Glomerular endothelial cell (primary cell): ENCODE results near the gene TANGO2. TPM values are rescaled to one million over a fixed set of nuclear protein-coding genes. Genes with fewer than 3 reads are reported as not detected.

ENCODE experiments used
- DNase-seq: peaks from one replicate; pipeline ENCODE4 v3.0.0-alpha.2; 2011; ENCODE audit warnings: low read depth, low spot score; ENCODE audit errors: extremely low read depth
- total RNA-seq: library from RNA; depleted of rRNA; stranded (reverse); fragments of >200 nt; gene quantifications from 2 replicates; pipeline ENCODE4 v1.2.3, GENCODE V29; 2015

Gene TANGO2
- total RNA-seq, 1 donor from 2014 or later: 42.2 TPM

DNA sequence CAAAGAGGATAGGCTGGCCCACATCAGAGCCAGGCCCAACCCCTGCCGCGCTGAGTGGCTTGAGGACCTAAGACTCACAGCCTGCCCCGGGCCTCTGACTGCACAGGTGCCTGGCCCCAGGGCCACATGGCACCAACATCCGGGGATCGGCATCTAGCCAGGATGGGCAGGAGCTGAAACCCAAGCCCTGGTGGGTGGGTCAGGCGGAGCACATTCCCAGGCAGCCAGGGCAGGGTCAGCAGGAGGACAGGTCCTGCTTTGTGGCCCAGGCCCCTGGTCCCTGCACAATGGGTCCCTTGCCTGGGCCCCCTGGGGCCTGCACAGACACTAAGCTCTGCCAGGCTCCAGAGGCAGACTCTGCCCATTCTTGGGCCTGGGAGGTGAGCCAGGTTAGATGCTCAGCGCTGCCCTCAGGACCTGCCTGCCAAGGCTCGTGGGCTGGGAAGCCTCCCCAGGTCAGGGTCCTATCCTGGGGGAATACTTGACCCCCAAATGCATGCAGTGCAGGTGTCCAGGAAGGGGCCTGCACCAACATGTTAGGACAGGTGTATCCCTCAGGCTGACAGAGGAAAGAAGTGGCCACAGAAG is 37.8 kb upstream of the TANGO2 start:
- no peak for DNase-seq

DNA sequence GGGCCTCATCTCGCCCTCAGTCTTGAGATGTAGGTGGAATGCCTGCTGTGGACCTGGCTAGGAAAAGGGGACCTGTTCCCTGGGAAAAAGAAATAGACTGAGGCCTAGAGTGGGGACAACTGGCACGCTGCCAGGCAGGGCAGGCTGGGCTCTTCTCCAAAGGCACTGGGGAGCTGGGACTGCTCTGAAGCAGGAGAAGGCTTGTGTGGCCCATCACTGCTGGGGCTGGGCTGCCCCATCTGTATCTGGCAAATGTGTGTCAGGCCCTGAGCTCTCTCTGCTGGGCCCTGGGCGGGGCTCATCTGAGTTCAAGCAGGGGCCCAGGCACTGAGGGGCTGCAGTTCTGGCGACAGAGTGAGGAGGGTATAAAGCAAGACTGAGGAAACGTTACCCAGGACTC is 37.2 kb upstream of the TANGO2 start:
- DNase-seq: no peak

DNA sequence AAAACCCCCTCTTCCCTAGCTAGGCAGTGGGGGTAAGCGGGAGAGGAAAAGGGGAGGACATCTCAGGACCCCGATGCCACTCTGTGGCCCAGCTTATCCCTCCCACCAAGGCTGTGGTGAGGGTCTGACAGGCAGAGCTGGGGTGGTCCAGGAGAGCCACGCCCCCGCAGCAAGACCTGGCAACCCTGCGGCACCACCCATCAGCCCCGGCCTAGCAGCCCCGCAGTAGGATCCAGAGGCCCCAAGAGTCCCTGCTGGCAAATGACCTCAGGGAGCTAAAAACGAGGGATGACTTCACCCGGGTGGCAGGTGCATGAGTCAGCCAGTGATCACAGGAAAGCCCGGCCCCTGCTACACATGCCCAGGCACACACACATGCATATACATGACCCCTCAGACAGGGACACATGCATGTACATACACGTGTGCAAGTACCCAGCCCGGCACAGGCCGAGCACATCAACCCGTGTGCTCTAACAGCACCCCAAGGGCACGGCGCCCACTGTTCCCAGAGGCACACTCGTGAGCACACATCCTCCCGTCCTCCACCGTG is 36.6 kb upstream of the TANGO2 start:
- DNase-seq: no peak

DNA sequence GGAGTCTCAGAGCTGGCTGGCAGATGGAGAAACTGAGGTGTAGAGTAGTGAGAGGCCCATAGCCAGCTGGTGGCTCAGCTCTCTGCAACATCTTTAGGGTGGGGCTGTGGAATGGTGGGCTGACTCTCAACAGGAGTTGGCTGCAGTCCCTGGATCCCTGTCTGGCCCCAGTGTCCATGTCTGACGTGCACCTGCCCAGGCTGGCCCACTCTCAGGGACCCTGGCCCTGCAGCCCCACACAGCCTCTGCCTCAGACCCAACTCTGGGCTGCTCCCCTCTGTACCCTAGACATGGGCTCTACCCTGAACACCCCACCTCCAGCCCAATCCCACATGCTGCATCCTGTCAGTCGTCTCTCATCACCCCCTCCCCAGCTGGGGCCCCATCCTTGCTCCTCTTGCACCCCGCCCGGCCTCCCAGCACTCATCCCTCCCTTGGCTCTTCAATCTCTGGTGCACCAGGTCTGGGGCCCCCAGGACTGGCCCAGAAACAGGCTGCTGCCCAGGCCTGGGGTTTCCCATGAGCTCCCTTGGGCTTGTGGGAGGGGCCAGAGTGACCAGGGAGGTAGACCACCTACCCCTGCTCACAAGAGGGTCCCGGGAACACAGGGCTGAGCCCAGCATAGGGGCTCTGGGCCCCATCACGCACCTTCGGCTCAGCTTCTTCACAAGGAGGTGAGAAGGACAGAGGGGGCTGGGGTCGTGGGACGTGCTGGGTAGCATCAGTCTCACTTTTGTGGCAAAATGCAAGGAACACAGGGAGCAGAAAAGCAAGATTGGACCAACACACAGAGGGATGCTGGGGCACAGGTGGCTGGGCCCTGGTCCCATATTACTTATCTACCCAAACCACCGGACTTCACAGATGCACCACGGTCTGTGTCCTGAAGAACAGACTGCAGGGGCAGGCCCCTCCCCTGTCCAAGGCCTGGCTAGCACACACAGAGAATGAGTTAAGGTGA is 35.8 kb upstream of the TANGO2 start:
- no peak for DNase-seq

DNA sequence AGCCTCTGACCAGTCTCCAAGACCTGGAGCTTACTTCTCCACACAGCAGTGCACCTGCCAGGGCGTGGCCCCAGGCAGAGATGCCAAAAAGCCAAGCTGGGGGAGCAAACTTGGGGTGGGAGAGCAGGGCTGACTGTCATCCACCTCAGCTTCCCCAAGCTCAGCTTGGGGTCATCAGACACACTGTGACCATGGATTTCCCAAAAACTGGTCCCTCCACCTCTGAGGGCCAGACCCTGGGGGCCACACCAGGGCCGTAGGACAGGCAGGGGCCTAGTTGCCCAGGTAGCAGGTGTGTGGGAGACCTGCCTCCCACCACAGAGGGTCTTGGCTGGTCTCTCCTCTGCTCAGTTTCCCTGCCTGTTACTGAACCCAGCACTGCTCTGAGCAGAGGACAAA is 34.9 kb upstream of the TANGO2 start:
- no peak for DNase-seq

DNA sequence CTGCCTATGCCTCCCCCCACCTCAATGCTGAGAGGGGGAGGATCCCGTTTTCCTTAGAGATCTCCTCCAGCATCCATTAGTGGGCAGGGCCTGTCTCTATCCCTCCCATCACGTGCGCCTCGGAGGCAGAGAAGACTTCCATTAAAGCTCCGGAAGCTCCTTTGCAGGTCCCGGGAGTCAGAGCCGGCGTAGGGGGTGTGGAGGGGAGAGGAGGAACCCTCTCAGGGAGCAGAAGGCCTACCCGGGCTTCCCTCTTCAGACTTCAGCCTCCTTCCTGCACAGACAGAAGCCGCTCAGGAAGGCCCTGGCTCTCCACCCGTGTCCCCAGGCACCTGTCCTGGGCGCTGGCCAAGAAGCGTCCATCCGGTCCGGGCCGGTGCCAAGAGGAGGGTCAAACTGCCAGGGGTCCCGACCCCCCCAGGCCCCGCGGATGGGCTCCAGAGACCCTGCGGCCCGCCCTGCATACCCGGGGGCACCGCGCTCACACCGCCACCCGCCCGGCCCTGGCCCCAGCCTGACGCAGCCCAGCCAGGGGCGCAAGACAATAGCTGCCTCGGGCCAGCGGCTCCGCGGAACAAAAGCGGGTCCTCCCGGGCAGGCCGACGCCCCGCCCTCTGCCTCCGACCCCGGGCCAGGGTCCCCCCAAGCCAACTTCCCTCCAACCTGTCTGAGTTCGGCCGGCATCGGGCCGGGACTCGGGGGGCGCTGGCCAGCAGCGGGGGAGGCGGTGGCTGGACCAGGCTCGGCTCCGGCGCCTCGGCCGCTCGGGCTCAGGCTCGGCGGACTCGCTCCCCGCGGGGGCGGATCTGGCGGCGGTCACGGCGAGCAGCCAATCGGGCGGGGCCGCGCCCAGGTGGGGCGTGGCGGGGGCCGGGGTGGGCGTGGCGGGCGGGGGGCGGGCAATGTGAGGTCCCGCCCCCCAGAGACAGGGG is 34.2 kb upstream of the TANGO2 start:
- DNase-seq: no peak

DNA sequence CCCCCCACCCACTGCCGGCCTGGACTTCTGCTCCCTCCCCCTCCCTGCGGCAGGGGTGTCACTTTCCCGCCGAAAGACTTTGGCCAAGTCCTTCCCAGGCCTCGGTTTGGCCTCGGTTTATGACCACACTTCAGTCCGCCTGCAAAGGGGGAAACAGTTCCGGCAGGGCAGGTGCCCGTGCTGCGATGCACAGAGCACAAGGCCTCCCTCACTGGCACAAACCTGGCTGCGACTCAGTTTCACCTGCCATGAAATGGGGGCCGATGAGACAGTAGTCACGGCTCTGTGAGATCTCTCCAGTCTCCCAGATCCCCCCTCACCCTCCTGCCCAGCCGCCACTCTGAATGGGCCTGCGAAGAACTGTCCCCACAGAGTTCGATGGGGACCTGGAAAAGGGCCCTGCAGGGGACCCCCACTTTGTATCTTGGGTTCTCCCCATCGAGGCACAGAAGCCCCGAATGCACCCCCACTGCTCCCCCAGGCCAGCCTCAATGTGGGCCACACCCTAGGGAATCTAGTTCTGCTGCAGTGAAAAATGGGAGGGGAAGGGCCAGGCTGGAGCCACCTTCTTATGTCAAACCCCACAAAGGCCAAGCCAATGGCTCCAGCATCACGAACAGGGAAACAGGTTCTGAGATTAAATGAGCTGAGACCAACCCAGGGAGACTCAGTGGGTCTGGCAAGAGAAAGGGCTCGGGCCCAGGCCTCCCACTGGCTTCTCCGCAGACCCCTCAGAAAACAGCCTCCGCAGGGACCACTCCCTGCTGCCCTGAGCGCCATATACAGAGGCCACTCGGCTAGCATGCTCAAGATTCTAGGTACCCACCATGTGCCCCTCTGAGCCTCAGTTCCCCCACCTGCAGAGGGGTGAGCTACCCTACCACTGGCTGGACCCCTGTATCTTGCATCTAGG is 33.3 kb upstream of the TANGO2 start:
- DNase-seq: no peak

DNA sequence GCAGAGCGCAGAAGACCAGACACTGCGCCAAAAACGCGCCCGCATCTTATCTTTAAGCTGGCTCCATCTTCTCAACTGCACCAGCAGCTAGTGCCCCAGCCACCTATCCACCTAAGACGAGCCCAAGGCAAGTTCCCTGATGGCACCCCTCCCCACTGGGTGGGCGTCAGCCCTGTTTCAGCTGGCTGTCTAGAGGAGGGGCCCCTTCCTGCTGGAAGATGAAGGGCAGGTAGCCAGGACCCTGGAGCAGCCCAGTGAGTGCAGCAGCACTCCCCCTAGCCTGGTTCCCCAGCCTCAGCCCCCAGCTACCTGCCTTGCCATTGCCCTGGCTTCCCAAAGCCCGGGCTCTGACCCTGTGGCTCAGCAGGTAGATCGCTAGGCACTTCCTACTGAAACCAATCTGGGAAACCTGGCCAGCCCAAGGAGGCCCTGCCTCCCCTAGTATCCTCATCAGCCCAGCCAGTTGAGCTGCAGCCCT is 32.5 kb upstream of the TANGO2 start:
- DNase-seq: no peak

DNA sequence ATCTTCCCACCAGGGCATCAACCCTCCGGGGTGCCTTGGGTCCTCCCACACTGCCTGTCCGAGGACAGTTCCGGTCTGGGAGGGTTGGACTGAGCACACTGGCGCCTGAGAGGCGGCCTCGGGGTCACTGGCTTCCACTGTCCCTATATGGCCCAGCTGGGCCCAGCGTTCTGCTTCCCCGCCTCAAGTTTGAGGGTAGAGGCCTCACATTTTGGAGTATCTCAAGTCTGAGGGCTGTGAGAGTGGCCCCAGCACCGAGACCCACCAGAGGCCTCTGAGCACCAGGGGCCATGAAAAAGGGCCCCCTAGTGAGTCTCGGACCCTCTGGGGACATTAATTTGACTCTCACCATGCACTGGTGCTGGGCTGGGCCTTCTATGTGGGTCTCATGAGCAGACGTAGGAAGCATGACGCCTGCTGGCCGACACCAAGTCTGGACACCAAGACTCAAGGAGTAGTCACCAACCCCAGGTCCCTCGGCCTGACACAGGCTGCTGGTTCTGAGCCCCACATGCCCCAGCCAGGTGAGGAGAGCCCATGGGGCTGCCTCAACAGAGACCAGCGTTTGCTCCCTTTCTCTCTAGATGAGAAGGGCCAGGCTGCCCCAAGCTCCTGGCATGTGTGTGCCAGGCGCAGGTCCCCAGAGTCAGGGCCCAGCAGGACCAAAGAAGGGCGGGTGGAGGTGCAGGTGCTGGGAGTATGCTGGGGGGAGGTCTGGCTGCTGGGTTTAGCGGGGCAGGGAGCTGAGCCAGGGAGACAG is 31.8 kb upstream of the TANGO2 start:
- no peak for DNase-seq

DNA sequence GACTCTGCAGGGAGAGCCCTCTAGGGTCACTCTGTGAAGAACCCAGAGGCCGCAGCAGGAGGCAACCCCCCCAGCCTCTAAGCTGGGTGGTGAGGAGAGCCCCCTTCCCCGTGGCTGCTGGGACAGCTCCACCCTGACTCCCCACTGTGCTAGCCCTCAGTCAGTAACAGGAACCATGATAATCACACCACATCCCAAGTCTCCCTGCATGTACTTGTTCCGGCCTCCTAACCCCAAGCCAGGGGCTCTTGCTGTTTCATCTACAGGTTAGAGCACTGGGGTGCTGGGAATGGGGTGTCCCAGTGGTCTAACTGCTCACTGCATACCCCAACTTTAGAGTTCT is 31.2 kb upstream of the TANGO2 start:
- no peak for DNase-seq

DNA sequence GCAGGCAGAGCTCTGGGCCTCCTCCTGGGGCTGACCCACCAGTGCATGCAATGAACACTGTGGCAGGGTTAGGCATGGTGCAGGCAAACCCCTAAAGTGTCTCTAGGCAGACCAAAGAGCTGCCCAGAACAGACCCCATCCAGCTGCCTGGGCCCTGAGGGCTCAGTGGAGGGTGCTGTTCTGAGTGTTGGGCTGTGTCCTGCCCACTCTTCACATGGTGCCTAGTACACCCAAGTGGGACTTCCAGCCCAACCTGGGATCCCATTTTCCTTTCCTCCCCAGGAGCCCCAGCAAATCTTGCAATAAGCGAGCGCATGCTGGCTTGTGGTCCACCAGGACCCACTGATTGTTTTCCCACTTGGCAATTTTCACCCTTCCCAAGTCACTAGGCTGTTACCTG is 30.7 kb upstream of the TANGO2 start:
- DNase-seq: no peak

DNA sequence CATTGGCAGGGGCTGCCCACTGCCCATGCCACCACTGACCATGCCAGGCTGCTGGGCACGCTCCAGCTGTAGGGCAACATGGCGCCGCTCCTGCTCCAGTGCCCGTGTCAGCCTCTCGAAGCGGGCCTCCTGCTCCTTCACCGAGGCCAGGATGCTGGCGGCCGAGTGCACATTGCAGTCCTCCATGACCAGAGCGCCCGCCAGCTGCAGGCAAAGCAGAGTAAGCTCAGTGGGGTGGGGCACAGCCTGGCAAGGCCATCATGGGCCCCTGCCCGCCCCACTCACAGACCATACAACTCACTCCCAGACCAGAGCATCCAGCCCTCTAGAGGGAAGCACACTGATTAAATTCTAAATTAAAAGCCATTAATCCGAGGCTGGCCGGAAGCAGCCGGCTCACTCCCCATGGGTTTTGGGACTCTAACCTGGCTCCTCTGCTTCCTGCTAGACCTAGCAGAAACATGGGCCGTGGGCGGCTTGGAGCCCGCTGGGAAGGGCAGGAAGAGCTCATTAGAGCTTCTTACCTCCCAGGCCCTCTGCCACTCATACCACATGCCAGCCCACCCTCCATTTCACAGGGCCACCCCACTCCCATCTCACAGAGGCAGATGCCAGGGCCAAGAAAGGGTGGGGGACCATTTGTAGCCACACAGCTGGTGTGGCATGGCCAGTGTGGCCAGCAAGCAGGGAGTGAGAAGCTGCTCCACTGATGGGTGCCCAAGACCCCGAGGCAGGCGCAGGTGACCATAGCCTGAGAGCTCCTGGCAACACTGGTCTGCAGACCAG is 30.1 kb upstream of the TANGO2 start:
- DNase-seq: no peak

DNA sequence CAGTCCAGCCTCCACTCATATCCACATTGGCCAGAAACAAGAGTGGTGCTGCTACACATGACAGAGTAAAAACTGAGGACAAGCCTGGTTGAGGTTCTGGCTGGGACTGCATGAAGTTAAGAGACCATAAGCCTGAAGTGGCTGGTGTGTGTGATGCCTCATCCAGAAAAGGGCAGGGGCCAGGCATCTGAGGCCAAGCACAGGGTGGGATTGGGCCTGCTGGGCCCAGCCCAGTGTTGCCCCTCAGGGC is 29.6 kb upstream of the TANGO2 start:
- DNase-seq: no peak

DNA sequence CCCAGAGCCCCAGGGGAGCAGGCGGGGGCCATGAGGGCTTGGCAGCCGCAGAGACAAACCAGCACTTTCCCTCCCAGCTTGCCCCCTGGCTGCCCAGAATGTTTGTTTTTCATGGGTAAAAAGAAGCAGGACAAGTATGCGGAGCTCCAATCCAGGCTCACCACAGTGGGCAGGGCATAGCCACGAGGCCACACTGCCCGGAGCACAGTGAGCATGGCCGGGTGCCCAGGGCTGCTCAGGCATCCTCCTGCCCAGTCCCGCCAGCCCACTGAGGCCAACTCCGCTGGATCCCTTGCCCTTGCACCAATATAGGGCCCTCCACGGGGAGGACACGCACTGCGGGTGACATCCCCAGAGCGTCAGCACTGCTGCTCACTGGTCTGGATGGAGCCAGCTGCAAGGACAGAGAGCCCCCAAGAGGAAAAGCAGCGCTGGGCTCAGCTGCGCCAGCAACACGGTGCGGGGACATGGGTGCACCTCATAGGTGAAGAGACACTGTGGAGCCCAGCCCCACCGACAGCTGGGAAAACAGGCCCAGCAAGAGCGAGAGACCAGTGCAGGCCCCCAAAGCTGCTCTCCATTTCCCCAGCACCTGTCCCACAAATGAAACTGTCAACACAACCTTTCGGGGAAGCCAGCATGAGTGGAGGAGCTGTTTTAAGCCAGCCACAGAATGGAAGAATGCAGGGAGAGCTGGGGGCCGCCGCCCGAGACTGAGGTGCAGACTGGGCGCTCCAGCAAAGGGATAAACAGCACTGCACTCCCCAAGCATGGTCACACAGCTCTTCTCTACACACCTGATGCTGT is 29.1 kb upstream of the TANGO2 start:
- no peak for DNase-seq

DNA sequence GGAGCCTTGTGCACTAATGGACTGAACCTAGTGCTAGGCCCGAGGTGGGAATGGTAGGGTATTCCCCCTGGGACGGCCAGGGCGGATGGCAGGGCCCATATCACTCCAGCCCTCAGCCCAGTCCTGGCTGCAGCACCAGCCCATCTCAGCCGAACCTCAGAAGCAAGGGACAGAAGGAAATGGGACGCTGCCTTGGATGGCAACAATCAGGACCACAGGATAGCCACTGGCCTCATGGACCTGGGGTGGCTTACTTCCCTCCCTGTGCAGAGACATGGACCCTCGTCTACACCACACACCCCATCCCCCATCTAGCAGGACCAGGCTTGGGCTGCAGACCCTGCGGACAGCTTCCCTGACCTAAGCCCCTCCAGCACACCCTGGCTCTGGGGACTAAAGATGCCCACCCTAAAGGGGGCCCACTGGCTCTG is 28.4 kb upstream of the TANGO2 start:
- no peak for DNase-seq

DNA sequence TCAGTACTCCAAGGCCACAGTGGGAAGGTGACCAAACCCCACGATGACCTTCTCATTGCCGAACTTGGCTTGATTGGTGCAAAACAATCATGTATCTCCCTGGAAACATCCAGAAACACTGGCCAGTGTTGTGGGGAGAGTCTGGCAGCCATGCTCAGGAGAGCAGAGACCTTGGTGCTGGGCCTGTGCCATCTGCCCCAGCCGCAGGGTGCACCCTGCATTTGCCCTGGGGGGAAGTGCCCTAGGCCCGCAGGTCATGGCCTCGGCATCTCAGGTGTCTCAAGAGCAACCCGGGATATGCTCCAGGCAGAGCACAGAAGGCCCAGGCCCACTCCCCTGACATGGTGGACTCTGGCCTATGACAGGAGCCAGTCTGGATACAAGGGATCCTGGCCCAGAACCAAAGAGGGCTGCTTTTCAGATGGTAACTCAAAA is 28.0 kb upstream of the TANGO2 start:
- no peak for DNase-seq

DNA sequence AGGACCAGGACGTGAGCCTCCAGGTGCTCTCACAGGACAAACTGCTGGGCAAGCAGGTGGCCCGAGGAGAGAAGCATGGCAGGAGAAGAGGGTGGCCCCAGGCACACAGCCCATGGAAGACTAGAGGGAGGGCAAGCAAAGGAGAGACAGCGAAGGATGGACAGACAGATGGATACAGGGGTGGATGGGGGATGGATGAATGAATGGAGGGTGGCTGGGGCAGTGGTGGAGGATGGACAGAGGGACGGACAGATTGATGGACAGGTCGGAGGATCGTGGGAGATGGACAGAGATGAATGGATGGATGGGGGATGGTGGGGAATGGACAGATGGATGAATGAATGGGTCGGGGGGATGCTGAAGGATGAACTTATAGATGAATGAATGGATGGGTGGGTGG is 27.0 kb upstream of the TANGO2 start:
- no peak for DNase-seq
